A673 (cell line): ENCODE results near the gene BHLHA15. TPM values are rescaled to one million over a fixed set of nuclear protein-coding genes. Genes with fewer than 3 reads are reported as not detected.

Experiments
- BruUV-seq: library from RNA; stranded (reverse); fragments of 400-500 nt; replicated peaks from 2 replicates; lab custom pipeline; 2021; lab: Mats Ljungman, UMichigan
- CTCF ChIA-PET: fragments of 300-600 bp; sonication (Branson Sonifier 250); formaldehyde crosslinking; loops from one replicate; lab custom pipeline; 2022; ENCODE audit warnings: antibody characterized with exemption; lab: Charles Lee
- POLR2A ChIA-PET: fragments of 300-600 bp; sonication (Branson Sonifier 250); formaldehyde crosslinking; loops from one replicate; lab custom pipeline; 2022; ENCODE audit warnings: antibody characterized with exemption; ENCODE audit not compliant: low non-redundant PET; lab: Charles Lee
- DNase-seq: peaks from one replicate; pipeline ENCODE4 v3.0.0-alpha.2; 2015; ENCODE audit warnings: low spot score
- H3K27ac ChIP-seq: fragments of 200-600 bp; sonication (generic); 2 replicates; pipeline ENCODE4 v1.5.1; 2016; ENCODE audit warnings: mixed run types, low read depth, mild to moderate bottlenecking, mixed read lengths, antibody characterized with exemption, low read length; ENCODE audit not compliant: poor library complexity, severe bottlenecking
- H3K27me3 ChIP-seq: fragments of 200-600 bp; sonication (generic); replicated peaks from 2 replicates; pipeline ENCODE4 v1.6.1; 2017; ENCODE audit warnings: mixed run types, low read depth, mild to moderate bottlenecking, mixed read lengths, antibody characterized with exemption, low read length; ENCODE audit not compliant: insufficient read depth, poor library complexity
- H3K36me3 ChIP-seq: fragments of 200-600 bp; sonication (generic); 2 replicates; pipeline ENCODE4 v1.6.1; 2016; ENCODE audit warnings: mixed run types, mild to moderate bottlenecking, mixed read lengths, antibody characterized with exemption, low read length; ENCODE audit not compliant: insufficient read depth, poor library complexity, severe bottlenecking
- H3K4me1 ChIP-seq: fragments of 200-600 bp; sonication (generic); 2 replicates; pipeline ENCODE4 v1.6.1; 2017; ENCODE audit warnings: mixed run types, mild to moderate bottlenecking, mixed read lengths, antibody characterized with exemption, low read length; ENCODE audit not compliant: insufficient read depth, poor library complexity, severe bottlenecking
- H3K4me3 ChIP-seq: fragments of 200-600 bp; sonication (generic); 2 replicates; pipeline ENCODE4 v1.5.1; 2016; ENCODE audit warnings: low read depth, mixed run types, mild to moderate bottlenecking, mixed read lengths, low read length; ENCODE audit not compliant: poor library complexity, severe bottlenecking
- H3K9me3 ChIP-seq: fragments of 200-600 bp; sonication (generic); 2 replicates; pipeline ENCODE4 v1.6.1; 2016; ENCODE audit warnings: mixed run types, low read depth, mild to moderate bottlenecking, mixed read lengths, antibody characterized with exemption, low read length; ENCODE audit not compliant: poor library complexity, severe bottlenecking
- EZH2 ChIP-seq: fragments of 200-600 bp; sonication (generic); IDR thresholded peaks from 2 replicates; pipeline ENCODE4 v1.6.1; 2017; ENCODE audit warnings: borderline replicate concordance, low read depth, mild to moderate bottlenecking, mixed read lengths, antibody characterized with exemption, low read length; ENCODE audit not compliant: poor library complexity, severe bottlenecking
- intact Hi-C: fragments of 100-400 bp; cut with micrococcal nuclease; formaldehyde crosslinking; loops from one replicate; pipeline ENCODE4 v1.10.0; 2022; ENCODE audit not compliant: unreplicated experiment
- total RNA-seq: library from RNA; stranded (reverse); gene quantifications from 2 replicates; pipeline ENCODE4 v1.2.3, GENCODE V29; 2021
- TF ChIP-seq, protein P1 (sequence below): fragments of 300-800, 200-600 bp; sonication (generic); conservative IDR thresholded peaks from 2 replicates; pipeline ENCODE4 v1.5.1; 2017; ENCODE audit warnings: low read depth, mild to moderate bottlenecking, antibody characterized with exemption, low read length, moderate library complexity, mixed read lengths

BHLHA15 gene
- total RNA-seq, 1 experiment from 2014 or later, result 0.64 TPM

- Histone ChIP-seq H3K36me3 (no peaks in the 10 kb centered on the region), H3K27ac (no peak overlapping the region), H3K9me3 (no peaks in the 10 kb centered on the region), H3K4me3 (no peak overlapping the region), H3K27me3 (no peaks in the 10 kb centered on the region), H3K4me1 (no peaks in the 10 kb centered on the region)
- intact Hi-C loops, result no loop called here
- POLR2A ChIA-PET, result no interaction called here
- CTCF ChIA-PET, result no interaction called here
- no peak for DNase-seq
- no TSS peak for BruUV-seq
- TF ChIP-seq EZH2, result no peak
- TF ChIP-seq, protein P1, sequence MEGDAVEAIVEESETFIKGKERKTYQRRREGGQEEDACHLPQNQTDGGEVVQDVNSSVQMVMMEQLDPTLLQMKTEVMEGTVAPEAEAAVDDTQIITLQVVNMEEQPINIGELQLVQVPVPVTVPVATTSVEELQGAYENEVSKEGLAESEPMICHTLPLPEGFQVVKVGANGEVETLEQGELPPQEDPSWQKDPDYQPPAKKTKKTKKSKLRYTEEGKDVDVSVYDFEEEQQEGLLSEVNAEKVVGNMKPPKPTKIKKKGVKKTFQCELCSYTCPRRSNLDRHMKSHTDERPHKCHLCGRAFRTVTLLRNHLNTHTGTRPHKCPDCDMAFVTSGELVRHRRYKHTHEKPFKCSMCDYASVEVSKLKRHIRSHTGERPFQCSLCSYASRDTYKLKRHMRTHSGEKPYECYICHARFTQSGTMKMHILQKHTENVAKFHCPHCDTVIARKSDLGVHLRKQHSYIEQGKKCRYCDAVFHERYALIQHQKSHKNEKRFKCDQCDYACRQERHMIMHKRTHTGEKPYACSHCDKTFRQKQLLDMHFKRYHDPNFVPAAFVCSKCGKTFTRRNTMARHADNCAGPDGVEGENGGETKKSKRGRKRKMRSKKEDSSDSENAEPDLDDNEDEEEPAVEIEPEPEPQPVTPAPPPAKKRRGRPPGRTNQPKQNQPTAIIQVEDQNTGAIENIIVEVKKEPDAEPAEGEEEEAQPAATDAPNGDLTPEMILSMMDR, result no peak
These were observed 31.1 kb downstream of the BHLHA15 start for GRCh38 chr7:98242342-98242741.

- CTCF ChIA-PET, result no interaction called here
- Histone ChIP-seq H3K36me3 (no peaks in the 10 kb centered on the region), H3K4me1 (no peaks in the 10 kb centered on the region), H3K27ac (no peak overlapping the region), H3K9me3 (no peaks in the 10 kb centered on the region), H3K27me3 (no peaks in the 10 kb centered on the region), H3K4me3 (no peak overlapping the region)
- intact Hi-C loops, result no loop called here
- BruUV-seq, result no TSS peak
- DNase-seq, result no peak
- POLR2A ChIA-PET, result no interaction called here
- TF ChIP-seq, protein P1, result no peak
- no peak for TF ChIP-seq EZH2
These were observed 31.7 kb downstream of the BHLHA15 start for GRCh38 chr7:98242934-98243333.

DNA sequence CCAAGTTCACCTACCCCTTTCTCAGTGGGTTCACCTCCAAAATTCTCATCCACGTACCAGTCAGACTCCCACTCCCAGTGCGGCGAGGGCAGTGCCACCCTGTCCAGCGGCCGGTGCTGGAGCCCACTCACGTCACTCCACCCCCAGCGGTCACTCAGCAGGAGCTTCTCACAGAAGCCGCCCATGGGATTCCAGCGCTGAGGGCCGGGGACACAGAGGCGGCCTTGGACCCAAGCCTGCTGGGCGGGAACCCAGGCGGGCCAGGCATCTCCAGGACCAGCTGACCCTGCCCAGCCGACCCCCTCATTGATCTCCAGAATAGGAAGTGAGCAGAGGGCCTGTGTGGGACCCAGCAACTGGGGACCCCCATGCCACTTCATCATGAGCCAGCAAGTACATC is 33.6 kb downstream of the BHLHA15 start:
- Histone ChIP-seq H3K4me3 (no peak overlapping the region), H3K27ac (no peak overlapping the region), H3K4me1 (no peaks in the 10 kb centered on the region), H3K27me3 (no peaks in the 10 kb centered on the region), H3K36me3 (no peaks in the 10 kb centered on the region), H3K9me3 (no peaks in the 10 kb centered on the region)
- ChIA-PET CTCF (no interaction called here), POLR2A (no interaction called here)
- TF ChIP-seq, protein P1, result no peak
- TF ChIP-seq EZH2, result no peak
- no TSS peak for BruUV-seq
- no peak for DNase-seq
- intact Hi-C loops, result no loop called here
